ENCODE measurements around the gene MAST4.

MAST4 gene

DNA sequence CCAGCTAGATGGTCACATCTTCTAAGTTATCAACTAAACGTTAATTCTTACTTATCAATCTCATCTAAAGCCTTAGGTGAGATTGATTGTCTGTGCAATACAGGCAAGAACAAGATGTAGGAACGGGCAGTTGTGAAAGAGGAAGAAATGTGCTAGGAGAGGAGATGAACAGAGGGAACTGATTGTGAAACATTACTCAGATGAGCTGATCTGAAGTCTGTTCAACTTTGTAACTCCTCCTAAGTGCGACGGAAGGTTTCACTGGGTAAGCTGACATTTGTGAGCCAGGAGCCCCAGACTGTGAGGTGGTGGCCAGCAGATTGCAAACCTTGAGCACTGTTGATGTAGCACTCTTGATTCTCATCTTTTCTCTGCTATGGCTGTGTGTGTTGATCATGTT lies 396.4 kb downstream of the MAST4 start:
- no peak for DNase-seq (ENCODE audit: low spot score)

GRCh38 chr5:66993448-66993847 lies 397.3 kb downstream of the MAST4 start:
- DNase-seq (ENCODE audit: low spot score), result no peak

DNA sequence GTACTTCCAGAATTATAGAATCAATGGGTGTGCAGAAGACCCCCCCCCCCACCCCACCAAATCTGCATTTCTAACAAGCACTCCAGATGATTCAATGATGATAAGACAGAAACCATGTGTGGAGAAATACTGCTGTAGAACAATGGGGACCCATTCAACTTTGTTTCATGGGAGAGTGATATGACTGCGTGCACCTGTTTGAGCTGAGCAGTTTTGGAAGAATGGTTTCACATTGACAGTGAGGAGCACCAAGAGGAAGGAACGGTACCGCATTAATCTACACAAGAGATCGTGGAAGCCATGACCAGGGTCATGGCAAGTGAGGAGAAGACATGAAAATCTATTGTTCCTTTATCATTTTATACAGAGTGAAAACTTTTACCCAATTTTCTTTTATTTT lies 397.7 kb downstream of the MAST4 start:
- DNase-seq (ENCODE audit: low spot score), result no peak

- DNase-seq (ENCODE audit: low spot score), result no peak
Measured at GRCh38 chr5:66994790-66995189, 398.6 kb downstream of the MAST4 start.

GRCh38 chr5:67000794-67001475 lies 404.7 kb downstream of the MAST4 start:
- no peak for DNase-seq (ENCODE audit: low spot score)

DNA sequence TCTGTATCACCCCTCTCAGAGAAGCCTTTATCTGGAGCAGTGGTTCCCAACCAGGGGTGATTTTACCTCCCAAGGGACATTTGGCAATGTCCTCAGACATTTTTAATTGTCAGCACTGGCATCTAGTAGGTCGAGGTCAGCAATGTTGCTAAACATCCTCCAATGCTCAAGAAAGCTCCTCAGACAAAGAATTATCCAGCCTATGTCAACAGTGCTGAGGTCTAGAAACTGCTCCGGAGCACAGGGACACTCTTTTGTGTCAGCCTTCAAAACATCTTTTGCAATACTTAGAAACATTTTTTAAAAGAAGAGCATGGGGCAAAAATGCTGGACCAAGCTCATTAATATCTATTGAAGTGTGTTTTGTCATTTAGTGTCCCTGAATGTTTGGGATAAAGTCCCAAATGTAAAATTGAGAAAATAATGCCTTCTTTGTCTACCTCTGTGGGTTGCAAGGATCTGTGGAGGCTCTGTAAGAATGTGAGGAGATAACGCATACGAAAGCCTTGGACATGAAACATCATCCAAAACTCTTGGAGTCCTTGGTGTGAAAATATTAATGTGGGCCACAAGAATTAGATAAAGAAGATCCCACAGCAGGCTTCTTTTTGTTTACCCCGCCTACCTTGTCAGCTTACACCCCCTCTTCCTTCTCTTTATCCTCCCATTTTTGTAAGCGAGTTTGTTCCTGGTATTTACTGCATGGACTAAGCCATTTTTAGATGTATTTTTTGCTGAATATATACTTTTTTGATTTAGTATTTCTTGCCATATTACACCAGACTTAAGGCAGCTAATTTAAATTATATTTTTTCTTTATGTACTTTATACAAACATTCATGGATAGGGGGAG lies 406.9 kb downstream of the MAST4 start:
- DNase-seq (ENCODE audit: low spot score), result no peak

DNA sequence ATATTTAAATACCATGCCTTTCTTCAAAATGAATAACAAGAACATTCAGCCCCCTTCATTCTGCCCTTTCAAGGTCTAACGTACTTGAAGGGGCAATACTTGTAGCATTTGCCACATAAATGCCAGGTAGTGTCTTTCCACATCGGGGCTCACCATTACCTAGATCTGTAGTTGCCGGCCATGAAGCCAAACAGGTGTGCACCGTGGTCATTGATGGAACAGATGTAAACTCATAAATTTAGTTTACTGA lies 407.4 kb downstream of the MAST4 start:
- no peak for DNase-seq (ENCODE audit: low spot score)

DNA sequence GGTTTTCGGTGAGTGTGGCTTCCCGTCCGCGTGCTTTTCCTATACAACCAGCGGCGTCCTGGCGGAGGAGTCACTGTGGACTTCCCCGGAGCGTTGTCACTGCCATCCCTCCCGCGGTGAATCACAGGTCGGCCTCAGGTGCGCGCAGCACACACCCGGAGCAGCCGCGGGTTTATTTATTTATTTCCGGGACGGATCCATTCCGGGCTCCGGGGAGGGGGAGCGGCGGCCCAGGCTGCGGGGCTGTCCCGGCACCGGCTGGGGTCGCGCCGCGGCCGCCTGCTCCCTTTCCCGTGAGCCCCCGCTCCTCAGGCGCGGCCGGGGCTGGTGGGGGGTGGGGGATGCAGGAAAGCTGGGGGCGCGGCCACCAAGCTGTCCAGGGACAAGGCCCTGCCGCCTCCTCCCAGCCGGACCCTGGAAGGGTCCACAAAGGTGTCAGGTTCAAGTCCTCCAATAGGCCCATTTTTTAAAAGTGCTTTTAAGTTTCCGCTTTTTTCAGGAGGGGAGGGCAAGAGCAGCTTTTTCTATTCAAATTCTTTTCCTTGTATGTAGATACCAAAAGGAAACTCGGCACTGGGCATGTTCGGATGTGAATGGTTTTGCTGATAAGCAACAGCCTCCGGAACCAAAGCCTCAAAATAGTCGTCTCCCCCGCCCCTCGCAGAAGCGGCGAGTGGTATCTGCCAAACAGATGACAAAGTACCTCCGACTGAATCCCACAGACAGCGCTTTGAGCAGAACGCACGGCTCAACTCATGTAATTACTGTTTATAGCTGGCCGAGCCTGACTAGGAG lies 407.9 kb downstream of the MAST4 start:
- peak; percentile 80 for DNase-seq (ENCODE audit: low spot score)

- no peak for DNase-seq (ENCODE audit: low spot score)
Measured at GRCh38 chr5:67004730-67005350, 408.6 kb downstream of the MAST4 start.

- no peak for DNase-seq (ENCODE audit: low spot score)
Measured at GRCh38 chr5:67005737-67006499, 409.7 kb downstream of the MAST4 start.

GRCh38 chr5:67006500-67006848 lies 410.3 kb downstream of the MAST4 start:
- DNase-seq (ENCODE audit: low spot score), result no peak

DNA sequence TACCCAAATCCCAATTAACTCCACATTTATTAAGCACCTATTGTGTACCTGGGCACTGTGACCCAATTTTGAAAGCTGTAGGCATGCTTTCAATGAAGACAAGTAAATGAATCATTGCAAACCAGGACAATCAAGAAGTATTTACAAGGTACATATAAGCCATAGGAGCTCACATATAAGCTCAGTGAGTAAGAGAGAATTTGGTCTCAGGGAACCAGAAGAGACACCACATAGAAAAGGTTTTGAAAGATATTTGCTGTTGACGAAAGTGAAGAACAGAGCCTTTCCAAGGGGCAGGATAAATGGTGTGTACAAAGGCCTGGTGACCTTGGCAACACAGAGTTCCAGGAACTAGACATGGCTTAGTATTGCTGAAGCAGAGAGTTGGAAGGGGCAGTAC lies 412.8 kb downstream of the MAST4 start:
- no peak for DNase-seq (ENCODE audit: low spot score)

GRCh38 chr5:67010684-67011409 lies 414.7 kb downstream of the MAST4 start:
- no peak for DNase-seq (ENCODE audit: low spot score)

DNA sequence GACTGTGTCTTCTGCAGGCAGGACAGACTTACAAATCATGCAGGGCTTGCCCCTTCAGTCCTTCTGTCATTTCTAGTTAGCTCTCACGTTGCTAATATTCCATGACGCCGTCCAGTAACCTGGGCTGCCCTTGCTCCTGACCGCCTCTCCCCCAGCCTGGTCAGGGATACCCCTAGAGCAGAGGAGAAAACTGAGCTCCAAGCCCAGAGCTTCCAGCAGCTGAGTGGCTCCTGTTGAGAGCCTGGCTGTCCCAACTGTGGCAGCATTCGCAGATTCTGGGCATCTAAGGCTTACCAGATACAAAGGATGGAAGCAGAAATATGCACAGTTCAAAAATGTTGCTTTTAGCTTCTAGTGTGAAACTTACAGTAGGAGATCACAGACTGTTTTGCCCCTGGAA lies 415.2 kb downstream of the MAST4 start:
- no peak for DNase-seq (ENCODE audit: low spot score)

GRCh38 chr5:67012171-67012570 lies 416.0 kb downstream of the MAST4 start:
- DNase-seq (ENCODE audit: low spot score), result no peak

- DNase-seq (ENCODE audit: low spot score), result no peak
Measured at GRCh38 chr5:67013719-67014118, 417.5 kb downstream of the MAST4 start.

DNA sequence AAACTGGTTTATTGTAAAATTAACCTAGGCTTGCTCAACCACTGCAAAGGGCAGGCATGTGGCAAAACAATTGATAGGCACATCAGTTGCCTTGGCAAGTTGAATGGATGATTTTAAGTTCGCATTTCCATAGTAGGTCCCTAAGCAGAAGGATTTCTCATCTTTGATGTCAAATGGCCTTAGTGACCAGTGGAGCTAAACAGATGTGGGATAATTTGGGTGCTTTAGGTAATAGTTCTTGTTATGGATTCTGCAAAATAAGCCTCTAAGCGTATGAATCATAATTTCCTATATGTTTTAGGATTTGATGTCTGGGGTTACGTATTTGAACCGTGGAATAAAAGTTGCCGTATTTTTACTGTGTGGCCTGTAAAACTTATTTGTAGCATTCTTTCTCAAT lies 418.0 kb downstream of the MAST4 start:
- DNase-seq (ENCODE audit: low spot score), result no peak

DNA sequence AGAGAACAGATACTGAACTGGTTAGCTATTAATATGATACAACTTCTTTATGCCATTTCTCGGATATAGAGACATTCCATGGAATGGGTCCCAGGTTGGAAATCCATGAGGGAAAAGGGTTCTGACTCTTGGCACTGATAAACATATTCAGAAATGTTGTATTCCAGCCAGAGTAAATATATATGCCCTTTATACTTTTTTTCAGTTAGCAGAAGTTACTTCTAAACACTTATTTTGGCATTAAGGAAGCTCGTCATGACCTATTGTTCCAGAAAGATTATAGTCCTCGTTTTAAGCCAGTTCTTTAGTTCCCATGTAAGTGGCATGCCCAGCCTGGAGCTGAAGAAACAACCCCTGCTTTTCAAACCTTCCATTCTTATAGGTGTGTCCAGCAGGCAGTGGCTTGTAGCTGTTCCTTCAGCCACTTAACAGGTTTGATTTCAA lies 418.8 kb downstream of the MAST4 start:
- no peak for DNase-seq (ENCODE audit: low spot score)

GRCh38 chr5:67015541-67016191 lies 419.5 kb downstream of the MAST4 start:
- DNase-seq (ENCODE audit: low spot score), result no peak

DNA sequence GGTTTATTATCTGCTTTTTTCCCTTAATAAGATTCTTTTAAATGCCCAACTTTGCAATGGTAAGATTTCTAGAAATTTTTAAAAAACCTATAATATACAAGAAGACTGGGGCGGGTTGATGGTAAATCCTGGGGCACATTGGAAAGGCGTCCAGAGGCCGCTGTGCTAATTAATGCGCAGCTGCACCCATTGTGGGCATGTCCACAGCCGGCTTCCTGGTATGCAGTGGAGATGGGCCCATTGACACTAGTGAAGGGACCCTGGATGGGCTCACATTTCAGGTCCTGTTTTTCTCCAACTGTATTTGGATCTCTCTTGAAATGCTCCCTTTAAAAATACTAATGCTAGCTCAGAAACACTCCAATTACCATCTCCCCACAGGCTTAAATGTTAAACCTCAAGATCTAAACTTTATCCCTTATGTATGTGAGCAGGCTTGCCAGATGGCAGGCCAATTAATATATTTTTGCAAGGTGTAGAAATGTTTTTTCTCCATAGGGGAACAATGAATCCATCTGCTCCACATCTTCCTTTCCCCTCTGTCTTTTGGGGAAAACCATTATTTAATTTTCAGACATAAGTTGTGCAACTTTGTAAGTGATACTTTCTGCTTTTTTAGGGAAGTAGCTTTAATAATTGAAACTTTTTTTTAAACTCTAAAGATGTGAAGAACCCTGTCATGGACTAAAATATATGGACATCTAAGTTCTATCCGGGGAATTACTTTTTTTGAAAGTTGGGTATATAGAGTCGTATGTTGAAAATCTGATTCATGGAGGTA lies 423.1 kb downstream of the MAST4 start:
- no peak for DNase-seq (ENCODE audit: low spot score)

Data from ecto neural progenitor cell (in vitro differentiated cells).